HuH-7 (cell line): ENCODE data around the gene HOXA6.

Experiments
- DNase-seq: peaks from one replicate; pipeline ENCODE4 v3.0.0; 2011; ENCODE audit warnings: low spot score

Gene HOXA6

DNA sequence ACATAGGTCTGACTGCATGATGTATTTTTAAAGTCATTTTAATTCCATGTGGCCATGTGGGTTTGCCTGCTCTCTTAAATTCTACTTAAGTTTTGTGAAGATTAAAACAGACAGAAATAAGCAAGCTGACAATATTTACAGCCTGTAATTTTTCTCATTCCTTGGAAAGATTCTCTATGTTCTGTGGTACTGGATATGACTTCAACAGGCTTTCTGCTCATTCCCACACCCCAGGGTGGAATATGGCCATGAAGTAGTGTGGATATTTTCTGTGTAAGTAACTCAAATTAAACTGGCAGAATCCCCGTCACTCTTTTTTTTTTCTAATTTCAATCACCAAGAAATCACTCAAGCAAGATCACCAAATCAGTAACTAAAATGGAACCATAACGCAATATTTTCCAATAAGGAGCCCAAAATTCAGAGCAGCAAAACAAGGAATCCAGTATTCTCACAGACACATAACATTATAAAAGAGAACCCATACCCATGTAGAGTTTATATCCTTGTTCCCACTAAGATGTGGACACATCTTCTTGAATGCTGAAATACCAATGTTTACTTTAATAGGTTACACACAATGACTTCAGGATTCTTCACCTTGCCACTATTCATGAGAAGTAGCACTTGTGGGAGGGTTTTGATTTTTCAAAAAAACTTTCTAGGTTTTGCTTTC is 9.8 kb downstream of the HOXA6 start:
- DNase-seq: no peak

DNA sequence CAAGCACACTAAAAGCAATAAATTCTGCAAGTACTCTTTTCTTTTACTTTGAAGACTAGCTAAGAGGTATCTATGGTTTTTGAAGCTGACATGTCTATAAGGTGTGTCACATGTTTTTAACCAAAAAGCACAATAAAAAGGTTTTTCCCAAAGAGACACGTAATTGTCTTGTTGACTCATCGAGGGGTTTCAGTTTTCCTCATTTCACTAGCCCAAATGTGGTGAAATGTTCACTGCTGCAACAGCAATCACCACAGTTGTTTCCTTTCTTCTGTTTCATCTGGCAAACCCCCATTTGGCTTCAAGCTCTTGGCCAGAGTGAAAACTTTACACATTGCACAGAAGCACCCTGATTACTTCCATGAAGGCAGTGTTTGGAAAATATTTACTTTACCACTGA is 13.2 kb downstream of the HOXA6 start:
- DNase-seq: no peak

DNA sequence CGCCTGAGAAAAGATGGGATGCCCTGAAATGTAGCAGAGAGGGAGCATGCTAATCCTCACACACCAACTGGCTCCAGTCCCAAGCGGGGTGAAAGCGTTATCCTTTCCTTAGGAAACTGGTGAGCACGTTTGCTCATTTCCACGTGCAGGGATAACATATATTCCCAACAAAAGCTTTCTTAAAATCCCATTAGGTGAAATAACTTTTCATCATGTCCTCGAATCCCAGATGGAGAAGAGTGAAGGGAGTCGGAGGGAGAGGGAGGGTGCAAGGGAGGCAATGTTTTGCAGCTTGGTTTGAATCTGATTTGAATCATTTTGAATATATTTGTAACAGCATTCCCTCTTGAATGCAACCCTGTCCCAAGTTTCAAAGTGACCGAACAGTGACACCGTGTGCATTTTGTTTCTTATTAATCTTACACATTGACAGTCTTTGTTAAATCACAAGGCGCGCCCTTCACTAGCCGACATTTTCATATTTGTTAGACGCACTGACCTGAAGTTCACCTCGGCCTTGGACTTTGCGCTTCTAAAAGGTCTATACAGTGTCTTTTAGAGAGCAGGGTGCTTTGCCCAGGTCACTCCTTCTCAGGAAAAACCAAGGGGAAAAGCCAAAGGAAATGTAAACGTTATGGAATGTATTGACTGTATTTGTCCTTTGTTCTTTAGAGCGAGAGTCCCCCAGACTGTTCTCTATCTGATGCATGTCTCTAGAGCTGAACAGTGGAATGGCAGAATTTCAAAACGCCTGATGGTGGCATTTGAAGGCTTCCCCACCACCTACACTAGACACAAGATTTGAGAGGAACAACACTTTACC is 14.0 kb downstream of the HOXA6 start:
- DNase-seq: peak; percentile 15

DNA sequence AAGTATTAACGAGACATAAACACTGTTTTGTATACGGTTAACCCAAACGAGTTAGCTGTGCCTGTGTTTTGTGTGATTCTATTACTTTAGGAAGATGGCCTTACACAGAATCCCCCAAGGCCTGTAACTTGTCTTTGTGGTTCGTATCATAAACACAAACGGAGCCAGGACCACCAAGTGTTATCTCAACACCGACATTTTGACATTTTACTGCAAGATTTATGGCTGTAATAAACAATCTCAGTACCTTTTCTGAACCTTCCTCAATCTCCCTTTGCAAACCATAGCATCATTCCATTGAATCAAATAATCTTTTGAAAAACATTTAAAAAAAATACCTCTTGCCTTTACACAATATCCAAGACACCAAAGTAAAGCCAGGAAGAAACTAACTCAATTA is 14.6 kb downstream of the HOXA6 start:
- no peak for DNase-seq

DNA sequence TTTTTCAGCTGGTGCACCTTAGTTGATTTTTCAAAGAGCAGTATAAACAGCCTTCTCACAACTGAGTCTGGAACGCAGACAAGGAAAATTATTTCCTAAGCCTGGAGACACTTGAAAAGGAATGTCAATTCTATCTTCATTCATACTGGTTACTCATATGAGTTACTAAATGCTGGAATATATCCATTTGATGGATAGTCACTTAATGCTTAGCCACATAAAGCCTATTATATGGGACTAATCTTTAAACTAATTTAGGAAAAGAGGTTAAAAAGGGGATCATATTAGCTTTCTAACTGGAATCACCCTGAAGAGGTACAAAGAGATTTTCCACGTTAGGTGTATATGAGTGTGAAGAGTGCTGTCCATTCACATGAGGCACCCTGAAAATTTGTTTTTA is 15.4 kb downstream of the HOXA6 start:
- no peak for DNase-seq

DNA sequence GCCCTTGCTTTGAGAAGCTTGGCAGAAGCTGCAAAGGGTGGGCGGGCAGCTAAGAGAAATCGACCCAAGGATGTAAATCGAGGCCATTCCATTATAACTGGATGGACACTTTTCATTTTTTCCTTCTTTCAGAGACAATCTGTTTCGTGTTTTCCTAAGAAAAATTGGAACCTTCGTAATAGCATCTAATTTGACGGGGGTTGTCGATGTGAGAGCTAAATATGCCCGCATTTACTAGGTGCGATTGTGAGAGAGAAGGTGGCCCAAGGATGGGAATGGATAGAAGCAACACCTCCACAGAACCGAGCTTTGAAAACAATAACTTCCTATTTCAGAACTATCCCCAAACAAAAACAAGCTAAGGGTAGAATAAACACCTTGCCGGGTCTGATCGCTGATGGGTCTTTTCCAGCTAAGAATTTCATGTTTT is 16.2 kb downstream of the HOXA6 start:
- DNase-seq: no peak

DNA sequence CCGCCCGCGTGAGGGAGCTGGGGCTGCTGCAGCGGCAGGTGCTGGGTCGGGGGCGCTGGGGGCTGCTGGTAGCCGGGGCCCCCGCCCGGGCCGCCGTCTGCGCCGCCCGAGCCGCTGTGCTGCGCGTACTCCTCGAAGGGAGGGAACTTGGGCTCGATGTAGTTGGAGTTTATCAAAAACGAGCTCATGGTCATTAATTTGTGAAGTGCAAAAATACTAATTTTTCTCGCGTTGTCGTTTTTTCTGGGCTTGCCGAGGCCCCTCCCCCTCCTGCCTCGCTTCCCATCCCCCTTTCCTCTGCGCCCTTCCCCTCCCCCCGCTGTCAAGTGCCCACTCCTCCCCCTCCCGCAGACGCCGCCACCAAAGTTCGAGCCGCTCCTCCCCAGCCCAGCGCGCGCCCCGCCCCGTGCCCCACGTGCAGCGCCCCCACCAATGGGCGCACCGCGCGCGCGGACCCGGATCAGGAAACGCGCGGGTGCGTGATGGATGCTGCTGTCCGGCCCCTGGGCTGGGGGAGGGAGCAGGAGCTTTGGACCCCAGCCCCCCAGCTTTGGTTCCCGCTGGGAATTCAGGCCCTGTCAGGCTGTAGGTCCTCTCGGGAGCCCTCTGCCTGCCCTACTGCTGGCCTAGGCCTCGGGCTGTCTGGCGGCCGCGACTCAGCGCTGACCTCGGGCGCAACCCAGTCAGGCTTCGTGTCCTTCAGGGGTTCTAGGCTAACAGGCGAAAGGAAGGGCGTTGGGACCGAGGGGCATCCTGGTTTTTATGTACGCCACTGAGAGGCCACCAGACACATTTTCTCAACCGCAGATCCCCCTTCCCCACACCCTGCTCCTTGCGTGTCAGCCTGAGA is 16.8 kb downstream of the HOXA6 start, which contains the start of gene HOXA4:
HOXA4 (minus strand) TSS at position 218 of the 850 bp plus-strand sequence; CDS start at position 194, 24 bp downstream.
- peak; percentile 93 for DNase-seq

DNA sequence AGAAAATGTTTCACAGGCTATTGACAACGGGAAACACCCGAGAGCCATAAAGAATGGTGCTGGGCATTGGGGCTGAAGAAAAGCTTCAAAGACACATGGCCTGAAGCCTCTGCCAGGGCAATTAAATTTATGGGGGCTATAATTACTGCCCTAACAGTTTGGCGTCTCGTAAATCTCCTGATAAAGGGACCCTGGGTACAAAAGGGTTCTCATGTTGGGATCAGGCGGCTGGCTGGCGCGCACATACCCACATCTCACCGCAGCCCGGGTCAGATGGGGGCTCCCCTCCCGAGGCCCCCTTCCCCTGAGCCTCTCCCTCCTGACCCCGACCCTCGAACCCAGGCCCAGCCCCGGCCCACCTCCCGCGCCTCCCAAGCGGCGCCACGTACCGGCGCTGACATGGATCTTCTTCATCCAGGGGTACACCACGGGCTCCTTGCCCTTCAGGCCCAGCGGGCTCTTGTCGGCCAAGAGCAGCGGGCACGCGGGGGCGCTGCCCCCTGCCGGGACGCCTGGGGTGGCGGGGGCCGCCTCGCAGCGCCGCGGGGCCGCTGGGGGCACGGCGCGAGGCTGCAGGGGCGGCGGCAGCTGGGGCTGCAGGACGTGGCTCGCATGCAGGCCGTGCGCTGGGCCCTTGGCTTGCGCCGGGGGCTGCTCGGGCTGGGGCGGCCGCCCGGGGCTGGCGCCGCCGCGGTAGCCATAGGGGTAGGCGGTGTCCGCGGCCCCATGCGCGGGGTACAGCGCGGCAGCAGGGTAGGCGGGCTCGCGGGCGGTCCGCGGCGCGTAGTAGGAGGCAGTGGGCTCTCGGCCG is 17.6 kb downstream of the HOXA6 start:
- DNase-seq: no peak

DNA sequence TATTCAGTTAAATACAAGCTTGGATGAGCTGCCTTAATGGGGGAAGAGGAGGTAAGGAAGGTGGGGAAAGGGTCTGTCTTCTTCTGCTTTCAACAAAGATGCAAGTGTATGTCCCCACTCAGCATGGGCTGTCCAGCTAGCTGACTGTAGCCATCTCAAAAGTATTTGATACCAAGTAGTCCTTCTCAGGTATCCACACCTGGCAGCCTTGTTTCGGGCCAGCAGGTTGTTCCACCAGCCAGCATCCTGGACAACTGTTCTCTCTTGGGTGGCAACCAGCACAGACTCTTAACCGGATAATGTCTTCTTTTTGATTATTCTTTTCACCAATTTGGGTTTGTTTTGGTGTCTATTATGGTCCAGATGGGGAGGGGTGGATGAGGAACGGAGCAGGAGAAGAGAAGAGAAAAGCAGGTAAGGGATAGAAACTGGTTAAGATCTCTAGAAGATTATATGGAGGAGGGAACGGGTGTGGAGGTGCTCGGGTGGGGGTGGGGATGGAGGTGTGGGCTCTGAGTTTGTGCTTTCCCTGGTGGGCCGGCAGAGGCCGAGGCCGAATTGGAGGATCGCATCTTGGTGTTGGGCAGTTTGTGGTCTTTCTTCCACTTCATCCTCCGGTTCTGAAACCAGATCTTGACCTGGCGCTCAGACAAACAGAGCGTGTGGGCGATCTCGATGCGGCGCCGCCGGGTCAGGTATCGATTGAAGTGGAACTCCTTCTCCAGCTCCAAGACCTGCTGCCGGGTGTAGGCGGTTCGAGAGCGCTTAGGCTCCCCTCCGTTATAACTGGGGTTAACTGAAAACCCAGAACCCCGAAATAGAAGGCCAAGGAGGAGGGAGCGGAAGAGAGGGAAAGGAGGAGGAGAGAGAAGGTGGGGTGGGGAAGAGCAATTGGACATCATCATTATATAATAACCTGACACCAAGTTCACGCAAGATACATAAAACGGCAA is 18.5 kb downstream of the HOXA6 start:
- no peak for DNase-seq

DNA sequence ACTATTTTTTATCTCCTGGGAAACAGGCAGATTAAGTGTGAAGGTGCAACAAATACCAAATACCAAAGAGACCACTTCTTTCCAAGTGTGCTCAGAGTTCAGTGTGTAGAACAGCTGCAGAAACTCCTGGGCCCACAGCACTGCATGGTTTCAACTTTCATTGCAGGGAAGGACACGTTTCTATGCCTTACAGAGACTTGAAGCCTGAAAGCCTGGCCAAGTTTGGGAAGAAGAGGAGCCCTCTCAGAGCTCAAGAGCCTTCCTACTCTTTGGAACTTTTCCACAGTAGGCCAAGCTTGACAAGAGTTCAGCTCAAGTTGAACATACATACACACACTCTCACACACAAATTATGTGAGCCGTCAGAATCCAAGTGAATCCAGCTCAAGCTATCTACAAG is 19.5 kb downstream of the HOXA6 start:
- no peak for DNase-seq

DNA sequence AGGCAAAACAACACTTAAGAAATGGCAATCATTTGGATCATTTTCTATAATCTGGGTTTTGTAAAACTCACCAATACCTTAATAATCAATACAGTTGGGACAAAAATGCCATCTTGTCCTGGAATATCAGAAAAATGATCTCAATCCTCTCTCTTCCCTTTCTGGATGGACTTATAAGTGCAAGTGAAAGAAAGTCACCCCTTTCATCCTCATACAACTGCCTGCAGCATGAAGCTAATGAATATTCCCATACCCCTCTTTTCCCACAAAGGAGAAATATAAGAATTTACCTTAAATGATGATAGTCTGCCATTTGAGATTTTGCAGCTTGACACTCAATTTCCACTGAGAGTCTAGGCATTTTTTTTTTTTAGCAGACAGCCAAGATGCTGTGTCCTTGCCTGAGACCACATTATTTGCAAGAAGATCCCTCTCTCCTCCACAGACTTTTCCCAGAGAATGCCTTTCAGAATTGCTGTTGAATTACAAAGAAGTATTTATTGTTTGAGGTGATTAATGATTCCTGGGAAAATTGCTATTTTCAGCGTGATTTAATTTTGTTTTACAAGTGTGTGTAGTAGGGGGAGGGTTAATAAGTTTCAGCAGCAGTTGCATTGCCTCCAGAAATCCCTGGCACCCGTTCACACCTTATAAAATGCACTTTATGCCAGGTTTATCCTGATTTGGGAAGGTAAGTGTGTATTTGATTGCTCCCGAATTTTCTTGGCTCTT is 20.8 kb downstream of the HOXA6 start:
- DNase-seq: no peak

DNA sequence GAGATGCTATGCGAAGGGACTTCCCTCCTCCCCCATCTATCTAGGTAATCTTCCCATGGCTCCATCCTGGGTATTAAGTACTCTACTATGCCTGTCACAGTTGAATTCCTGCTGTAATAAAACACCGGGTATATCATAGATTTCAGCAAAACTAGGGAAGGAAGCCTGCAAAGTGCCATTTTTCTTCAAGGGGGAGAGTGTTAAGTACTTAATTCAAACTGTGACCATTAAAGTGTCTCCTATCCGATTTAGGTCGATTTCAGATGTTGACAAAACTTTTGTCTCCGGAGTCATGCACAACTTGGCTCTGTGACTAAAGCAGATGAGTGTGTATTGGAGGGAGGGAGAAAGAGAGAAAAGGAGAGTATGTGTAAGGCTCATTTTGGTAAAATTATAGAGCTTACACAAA is 21.6 kb downstream of the HOXA6 start:
- DNase-seq: no peak

DNA sequence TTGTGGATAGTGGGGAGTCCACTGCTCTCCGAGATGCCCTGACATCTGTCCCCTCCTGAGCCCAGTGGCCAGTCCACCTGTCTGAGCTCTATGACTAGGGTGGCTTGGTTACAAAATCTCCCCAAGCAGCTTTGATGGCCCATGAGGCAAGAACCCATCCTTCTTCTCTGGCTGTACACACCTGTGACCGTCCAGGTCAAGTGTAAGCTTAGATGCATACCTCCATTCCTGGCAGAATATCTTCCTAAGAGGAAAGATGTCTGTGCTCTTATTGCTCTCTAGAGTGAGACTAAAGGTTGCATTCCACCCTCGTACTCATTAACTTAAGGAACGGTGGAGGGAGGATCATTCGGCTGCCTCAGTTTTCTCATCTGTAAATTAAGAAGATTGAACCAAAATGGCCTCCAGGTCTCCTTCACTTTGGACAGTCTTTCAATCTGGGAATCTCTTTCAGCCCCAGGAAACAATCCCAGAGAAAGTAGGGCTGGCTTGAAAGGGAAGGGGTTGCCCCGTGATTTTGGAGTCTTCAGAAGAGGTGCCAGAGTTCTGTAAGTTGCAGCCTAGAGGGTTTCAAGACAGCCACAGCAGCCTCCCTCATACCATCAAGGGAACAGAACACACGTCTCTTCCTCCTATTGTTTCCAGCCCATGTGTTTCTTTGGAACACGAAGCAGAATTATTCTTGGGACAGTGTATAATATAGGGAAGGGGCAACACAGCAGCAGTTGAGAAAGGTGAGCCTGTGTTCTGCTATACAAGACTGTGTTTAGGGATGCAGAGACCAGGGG is 22.5 kb downstream of the HOXA6 start:
- DNase-seq: no peak

DNA sequence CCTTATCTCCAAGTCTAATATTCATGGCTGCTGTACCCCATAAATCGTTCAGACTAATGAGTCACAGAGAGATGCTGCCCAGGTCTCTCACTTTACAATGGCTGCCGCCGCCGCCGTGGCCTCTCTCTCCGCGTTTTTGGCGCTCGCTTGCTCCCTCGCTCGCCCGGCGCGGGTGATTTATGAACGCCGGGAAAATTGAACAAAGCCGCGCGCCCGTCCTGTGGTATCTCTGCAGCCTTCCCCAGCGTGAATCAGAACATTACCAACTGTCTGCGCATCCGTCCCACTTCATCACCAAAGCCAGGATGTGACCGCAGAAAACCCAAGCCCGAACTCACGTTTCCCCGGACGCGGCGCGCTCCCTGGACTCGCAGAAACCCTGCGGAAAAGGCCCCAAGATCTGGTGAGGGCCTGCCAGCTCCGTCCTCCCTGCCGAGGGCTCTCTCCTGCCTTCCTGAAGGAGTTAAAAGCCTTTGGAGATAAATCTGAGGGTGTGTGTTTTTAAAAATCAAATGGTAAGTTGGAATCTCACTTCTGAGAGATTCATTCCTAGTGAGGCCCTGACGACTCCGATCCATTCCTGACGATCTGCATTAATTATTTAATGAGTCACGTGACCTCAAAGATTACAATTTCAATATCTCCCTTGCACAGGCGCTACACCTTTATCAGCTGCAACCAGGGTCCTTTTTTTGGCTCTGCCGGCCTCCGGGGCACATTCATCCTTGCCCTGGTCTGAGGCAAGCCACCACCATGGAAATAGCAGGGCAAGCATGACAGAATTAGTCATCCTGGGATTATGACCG is 23.3 kb downstream of the HOXA6 start:
- no peak for DNase-seq

DNA sequence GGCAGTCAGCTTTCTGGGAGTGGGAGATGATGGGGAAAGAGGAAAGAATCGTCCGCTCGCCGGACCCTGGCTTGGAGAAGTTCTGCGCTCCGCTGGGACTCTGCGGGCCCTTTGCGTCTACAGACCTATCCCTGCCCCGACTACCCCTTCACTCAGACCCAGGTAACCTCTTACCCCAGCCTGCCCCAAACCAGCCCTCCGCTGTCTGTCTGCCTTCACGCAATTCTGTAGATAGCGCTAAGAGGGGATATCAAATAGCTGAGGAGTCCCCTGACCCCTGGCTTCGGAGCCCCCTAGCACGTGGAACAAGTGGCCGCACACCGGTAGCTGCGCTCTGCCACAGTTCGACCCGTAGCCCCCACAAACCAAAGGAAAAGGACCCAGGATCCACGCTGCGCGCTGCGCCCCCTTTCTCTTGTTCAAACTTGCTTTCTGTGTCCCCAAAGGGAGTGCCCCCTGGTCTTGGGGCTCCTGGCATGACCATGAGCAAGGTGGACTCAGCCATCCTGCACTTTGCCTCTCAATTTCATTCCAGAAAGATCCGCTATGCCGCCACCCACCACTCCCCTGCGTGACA is 24.0 kb downstream of the HOXA6 start:
- no peak for DNase-seq

DNA sequence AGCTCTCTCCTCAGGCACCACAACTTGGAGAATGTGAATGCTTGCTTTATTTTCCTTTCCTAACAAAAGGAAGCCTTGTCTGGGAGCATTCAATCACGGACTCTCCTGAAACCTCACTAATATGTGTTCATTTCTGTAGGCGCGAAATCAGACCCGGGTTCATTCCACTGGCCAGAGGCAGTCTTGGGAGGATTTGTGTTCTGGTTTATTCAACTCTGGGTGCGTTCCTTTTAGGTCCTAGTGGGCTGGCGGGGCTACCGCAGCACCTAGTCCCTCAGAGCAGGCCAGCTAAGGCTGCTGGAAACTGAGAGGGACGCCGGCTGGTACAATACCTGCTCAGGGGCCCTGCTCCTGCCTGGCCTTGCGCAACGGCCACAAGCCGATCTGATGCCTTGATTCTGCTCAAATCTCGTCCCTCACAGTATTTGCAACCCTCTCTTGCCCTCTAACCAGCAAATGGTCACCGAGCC is 24.5 kb downstream of the HOXA6 start:
- DNase-seq: no peak

DNA sequence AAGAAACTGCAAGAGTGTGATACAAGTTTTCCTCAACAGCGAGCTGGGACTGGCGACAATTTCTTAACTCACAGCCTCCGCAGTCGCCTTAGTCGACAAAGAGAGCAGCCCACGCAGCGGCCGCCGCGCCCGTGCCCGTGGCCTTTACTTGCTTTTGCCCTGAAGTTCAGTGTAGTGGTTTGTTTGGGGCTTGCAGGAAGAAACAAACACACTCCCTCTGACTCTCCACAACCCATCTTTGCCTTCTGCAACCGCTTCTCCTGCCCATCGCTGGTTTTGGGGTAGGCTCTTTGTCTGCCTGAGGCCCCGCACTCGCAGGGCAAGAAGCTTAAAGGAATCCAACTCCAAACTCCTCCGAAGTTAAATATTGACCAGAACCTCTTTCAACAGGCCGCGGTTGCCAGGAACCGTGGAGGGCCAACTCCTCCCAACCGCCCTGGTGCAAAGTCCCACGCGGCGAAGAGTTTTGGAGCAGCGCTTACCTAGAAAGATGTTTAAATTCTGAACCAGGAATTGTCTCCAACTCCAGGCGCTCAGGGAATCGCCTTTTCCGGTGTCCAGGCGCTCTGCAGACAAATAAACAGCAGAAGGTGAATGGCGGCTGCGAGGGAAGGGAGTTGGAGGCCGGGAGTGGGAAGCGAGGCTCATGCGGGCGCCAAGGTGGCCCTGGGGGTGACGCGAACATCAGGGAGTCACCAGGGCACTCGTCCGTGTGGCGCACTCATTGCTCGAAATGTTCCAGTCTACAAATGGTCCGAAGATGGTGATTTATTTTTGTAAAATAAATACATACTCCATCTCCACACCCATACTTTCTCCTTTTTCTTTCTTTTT is 25.3 kb downstream of the HOXA6 start:
- peak; percentile 73 for DNase-seq
